ENCODE data around the gene NDUFA7.
"Not testable (repeated sequence)": the region's sequence is repeated elsewhere in the genome, so short reads cannot be mapped to it uniquely, and the experiment has no call there.

The NDUFA7 gene

DNA sequence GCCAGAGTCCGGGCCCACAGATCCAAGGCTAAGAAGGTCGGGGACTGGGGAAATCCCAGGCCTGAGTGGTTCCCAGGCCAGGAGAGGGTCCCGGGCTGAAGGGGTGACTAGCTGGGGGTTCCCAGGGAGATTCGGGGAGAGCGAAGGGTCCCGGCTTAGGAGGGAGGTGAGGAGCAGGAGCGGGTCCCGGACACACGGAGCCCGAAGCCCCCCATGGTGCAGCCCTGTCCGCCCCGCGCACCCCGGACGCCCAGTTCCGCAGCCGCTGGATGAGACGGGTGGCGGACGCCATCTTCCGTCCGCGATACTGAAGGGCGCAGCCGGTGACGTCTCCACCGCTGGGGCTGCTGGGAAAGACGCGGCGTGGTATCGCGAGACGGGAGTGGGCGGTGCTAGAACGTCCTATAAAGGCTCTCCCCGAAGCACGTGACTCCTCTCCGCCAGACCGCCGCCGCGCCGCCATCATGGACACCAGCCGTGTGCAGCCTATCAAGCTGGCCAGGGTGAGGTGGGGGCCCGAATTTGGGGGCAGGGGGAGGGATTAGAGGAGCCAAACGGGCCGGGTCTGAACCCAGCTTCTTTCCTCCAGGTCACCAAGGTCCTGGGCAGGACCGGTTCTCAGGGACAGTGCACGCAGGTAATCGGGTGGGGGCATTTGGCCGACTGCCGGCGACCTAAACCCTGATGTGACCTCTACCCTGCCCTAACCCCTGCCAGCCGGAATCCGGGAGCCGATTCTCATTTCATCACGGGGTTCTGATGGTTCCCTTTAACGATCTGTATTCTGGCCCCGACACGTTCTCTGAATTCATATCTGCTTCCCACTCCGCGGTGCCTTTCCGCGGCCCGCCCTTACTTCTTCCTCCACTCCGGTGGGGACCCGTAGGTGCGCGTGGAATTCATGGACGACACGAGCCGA, at the start of gene NDUFA7, which contains the start of gene RPS28:
TSS of gene NDUFA7 (minus strand) at position 309 of the 919 bp plus-strand sequence. CDS start at position 292, 17 bp downstream.
TSS of gene RPS28 (plus strand) at position 430 of the 919 bp plus-strand sequence. CDS start at position 465, 35 bp downstream.
- DNase-seq: peak; percentile 86

DNA sequence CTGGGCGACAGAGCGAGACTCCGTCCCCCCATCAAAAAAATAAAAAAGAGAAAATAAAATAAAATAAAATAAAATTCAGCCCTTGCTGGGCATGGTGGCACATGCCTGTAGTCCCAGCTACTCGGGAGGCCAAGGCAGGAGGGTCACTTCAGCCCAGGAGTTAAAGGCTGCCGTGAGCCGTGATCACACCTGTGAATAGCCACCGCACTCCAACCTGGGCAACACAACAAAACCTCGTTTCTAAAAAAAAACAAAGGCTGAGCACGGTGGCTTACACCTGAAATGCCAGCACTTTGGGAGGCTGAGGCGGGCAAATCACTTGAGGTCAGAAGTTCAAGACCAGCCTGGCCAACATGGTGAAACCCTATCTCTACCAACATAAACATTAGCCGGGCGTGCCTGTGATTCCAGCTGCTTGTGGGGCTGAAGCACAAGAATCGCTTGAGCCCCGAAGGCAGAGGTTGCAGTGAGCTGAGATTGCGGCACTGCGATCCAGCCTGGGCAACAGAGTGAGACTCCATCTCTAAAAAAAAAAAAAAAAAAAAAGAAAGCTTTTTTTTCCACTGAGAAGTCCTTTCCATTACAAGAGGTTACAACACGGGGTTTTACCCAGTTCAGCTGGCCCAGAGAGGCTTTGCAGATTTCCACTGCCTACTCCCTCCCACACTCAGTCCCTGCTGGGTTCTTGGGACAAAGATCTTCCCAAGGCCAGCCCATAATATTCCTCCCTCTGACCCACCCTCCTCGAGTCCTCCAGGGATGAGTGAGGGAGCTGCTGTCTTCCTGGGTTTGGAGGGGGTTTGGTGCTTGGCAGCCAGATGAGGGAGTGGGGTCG, 49.2 kb upstream of the NDUFA7 start:
- DNase-seq: no peak

DNA sequence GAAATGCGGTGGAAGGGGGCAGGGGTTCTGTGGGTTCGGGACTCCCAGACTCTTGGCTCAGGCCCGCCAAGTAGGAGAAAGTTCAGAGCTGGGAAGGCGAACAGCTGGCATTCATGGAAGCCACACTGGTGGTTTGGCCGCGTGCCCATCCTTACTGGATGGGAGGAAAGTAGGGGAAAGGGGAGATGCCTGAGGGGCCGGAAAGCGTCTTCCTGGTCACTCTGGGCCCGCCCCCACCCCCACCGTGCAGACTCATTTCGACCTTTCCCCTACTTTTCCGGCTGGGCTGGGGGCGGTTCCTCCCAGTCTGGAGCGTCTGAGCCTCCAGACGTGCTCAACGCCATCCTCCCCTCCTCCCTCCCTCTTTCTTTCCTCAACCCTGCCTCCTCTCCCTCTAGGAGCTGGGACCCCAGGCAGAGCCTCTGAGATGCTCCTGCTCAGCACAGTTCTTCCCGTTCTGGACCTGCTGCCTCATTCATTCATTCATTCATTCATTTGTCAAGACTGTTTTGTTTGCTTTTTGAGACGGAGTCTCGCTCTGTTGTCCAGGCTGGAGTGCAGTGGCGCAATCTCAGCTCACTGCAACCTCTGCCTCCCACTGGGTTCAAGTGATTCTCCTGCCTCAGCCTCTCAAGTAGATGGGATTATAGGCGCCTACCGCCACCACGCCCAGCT, 46.3 kb upstream of the NDUFA7 start:
- peak; percentile 85 for DNase-seq

DNA sequence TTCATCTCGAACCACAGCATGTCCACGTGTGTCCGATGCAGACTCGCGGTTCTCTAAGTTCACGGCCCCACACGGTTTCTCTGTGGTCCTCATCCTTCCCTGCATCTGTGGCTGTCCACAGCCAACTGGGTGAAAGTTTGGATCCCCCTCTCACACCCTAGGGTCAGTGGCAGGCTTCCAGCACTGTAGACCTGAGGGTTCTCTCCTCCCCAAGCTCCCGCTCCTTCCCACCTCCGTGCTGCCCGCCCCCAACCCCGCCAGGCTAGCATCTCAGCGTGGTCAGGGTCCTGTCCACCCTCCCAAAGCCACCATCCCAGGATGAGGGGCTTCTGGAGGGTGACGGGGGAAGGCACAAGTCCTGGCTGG, 45.8 kb upstream of the NDUFA7 start:
- no peak for DNase-seq

DNA sequence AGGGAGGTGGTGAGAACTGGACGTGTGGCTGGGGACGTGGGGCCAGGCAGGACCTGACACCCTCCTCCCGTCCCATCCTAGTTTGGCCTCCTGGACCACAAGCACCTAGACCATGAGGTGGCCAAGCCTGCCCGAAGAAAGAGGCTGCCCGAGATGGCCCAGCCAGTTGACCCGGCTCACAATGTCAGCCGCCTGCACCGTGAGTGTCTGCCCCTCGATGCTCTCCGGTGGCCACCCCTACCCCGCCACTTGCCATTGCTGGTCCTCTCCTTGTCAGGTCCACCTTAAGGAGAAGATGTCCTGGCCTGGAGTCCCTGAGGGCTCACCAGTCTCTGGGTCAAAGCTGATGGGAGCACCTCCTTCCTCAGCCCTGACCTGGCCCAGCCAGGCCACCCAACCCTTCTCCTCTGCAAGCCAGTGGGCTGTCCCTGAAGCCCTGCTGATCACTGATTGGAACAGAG, 45.0 kb upstream of the NDUFA7 start:
- no peak for DNase-seq

DNA sequence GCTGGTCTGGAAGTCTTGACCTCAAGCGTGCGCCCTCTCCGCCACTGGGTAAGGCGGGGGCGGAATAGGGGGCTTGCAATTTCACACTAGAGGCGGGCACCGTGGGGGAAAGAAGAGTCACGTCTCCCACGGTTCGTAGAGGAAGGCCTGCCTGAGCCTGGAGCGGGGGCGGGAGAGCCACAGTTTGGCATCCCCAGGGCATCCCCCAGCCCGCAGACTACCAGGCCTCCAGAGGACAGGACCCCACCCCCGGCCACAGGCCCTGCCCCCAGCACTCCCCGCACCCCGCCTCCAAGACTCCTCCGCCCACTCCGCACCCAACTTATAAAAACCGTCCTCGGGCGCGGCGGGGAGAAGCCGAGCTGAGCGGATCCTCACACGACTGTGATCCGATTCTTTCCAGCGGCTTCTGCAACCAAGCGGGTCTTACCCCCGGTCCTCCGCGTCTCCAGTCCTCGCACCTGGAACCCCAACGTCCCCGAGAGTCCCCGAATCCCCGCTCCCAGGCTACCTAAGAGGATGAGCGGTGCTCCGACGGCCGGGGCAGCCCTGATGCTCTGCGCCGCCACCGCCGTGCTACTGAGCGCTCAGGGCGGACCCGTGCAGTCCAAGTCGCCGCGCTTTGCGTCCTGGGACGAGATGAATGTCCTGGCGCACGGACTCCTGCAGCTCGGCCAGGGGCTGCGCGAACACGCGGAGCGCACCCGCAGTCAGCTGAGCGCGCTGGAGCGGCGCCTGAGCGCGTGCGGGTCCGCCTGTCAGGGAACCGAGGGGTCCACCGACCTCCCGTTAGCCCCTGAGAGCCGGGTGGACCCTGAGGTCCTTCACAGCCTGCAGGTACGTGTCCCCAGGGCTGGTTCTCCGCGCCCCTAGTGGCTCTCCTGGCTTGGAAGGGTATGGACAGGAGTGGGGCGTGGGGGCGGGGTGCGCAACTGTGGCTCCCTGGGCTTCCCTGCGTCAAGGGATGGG, 42.9 kb upstream of the NDUFA7 start, which contains the start of gene ANGPTL4:
TSS of gene ANGPTL4 (plus strand) at position 353 of the 969 bp plus-strand sequence. CDS start at position 520, 167 bp downstream.
- no peak for DNase-seq

DNA sequence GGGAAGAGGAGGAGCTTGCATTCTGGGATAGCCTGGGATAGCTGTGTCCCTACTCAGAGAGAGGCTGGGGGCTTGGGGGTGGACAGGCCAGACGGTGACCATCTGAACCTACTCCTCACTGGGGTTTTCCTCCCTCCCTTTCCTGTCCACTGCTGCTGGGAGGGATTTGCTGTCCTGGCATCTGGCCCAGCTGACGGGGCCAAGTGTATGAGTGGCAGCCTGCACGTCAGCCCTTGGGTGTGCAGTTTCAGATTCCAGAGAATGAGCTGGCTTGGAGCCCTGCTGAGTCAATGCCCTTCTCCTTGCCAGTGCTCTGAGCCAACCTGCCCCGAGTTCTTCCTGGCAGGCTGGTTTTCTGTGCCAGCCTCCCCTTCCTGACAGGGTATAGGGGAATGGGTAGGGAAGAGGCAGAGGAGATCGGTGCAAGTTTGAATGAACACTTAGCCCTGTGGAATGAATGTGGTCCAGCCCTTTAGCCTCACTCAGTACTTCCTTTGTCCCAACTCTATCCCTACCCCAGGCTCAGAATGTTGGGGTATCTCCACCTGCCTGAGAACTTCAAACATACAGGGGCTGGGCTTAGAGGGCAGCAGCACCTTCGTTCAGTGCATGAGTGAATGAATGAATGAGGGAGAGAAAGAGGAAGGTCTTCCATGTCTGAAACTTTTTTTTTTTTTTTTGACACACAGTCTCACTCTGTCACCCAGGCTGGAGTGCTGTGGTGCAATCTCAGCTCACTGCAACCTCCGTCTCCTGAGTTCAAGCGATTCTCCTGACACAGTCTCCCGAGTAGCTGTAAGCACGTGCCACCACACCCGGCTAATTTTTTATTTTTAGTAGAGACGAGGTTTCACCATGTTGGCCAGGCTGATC, 41.0 kb upstream of the NDUFA7 start:
- DNase-seq: peak; percentile 99

DNA sequence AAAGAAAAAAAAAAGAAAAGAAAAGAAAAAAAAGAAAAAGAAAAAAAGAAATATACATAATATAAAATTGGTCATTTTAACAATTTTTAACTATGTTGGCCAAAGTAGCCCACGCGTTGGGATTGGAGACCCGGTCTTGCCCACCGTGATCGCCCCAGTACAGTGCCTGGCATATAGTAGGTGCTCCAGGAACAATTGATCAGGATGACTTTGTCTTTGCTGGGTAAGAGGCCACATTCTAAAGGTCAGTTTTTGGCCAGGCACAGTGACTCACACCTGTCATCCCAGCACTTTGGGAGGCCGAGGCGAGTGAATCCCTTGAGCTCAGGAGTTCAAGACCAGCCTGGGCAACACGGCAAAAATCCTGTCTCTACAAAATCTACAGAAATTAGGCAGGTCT, 39.0 kb upstream of the NDUFA7 start:
- no peak for DNase-seq

DNA sequence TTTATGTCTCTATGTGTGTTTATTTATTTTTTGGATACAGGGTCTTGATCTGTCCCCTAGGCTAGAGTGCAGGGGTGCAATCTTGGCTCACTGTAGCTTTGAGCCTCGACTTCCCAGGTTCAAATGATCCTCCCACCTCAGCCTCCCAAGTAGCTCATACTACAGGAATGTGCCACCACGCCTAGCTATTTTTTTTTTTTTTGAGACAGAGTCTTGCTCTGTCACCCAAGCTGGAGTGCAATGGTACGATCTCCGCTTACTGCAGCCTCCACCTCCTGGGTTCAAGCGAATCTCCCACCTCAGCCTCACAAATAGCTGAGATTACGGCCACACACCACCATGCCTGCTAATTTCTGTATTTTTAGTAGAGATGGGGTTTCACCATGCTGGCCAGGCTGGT, 37.8 kb upstream of the NDUFA7 start:
- DNase-seq: no peak

DNA sequence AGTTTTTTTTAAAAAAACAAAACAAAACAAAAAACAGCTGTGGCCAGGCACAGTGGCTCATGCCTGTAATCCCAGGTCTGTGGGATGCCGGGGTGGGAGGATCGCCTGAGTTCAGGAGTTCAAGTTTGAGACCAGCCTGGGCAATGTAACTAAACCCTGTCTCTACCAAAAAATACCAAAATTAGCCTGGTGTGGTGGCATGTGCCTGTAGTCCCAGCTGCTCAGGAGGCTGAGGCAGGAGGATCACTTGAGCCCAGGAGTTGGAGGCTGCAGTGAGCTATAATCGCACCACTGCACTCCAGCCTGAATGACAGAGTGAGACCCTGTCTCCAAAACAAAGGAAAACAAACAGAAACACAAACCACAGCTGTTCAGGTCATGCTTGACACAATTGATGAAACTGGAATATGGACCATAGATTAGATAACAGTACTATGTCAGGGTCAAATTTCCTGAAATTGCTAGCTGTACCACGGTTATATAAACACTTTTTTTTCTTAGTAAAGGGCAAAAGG, 35.9 kb upstream of the NDUFA7 start:
- DNase-seq: no peak

DNA sequence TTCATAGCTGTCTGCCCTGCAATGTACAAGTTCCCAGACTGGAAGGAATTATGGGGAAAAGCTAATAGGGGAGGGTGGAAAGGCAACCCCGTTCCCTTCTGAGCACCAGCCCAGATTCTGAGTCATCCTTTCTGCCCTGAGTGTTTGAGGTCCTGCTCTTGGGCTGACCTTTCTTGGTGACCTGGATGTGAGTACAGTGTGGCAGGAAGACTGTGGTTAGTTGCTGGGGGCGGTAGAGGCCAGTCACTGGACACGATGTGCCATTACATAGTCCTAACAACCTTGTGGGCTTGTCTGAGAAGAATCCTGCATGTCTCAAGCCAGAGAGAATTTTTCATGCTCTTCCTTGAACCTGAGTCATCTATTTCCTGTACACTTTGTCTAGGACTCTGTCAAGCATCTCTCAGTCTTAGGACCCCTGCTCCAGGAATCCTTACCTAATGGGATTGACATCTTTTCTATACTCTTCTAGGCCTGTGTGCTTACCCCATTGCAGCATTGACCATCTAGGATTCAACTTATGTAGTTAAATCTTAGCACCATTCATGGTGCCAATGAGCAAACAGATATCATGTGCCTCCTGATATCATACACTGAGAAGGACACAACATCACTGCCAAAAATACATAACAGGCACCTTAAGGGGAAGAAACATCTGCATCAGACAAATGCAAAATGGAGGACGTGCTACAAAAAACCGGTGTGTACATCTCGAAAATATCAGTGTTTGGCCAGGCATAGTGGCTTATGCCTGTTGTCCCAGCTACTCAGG, 34.6 kb upstream of the NDUFA7 start:
- DNase-seq: peak; percentile 89

DNA sequence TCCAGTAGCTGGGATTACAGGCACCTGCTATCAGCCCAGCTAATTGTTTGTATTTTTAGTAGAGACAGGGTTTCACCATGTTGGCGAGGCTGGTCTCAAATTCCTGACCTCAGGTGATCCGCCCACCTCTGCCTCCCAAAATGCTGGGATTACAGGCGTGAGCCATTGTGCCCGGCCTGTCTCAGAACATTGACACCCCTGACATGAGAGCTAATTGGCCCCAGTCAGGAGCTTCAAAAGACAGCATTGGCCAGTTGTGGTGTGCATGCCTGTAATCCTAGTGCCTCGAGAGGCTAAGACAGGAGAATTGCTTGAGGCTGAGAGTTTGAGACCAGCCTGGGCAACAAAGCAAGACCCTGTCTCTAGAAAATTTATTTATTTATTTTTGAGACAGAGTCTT, 31.7 kb upstream of the NDUFA7 start:
- DNase-seq: not testable (repeated sequence)

DNA sequence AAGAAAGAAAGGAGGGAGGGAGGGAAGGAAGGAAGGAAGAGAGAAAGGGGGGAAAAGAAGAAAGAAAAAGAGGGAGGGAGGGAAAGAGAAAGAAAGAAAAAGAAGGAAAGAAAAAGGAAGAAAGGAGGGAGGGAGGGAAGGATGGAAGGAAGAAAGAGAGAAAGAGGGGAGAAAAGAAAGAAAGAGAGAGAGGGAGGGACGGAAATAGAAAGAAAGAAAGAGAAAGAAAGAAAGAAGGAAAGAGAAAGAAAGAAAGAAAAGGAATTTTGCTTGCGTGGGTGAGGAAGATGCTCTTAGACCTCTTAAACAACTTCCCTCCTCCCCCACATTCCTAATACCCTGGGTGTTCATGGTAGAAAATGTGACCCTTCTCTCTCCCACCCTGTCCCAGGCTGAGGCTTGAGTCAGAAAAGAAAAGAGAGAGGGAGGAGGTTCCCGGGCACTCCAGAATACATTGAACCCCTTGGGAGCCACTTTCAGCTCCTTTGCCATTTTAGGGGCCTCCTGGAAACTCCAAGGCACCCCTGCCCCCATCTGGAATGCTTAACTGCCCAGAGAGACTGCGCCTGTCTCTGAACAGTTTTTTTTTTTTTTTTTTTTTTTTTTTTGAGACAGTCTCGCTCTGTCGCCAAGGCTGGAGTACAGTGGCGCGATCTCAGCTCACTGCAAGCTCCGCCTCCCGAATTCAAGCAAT, 31.1 kb upstream of the NDUFA7 start:
- DNase-seq: peak; percentile 38

DNA sequence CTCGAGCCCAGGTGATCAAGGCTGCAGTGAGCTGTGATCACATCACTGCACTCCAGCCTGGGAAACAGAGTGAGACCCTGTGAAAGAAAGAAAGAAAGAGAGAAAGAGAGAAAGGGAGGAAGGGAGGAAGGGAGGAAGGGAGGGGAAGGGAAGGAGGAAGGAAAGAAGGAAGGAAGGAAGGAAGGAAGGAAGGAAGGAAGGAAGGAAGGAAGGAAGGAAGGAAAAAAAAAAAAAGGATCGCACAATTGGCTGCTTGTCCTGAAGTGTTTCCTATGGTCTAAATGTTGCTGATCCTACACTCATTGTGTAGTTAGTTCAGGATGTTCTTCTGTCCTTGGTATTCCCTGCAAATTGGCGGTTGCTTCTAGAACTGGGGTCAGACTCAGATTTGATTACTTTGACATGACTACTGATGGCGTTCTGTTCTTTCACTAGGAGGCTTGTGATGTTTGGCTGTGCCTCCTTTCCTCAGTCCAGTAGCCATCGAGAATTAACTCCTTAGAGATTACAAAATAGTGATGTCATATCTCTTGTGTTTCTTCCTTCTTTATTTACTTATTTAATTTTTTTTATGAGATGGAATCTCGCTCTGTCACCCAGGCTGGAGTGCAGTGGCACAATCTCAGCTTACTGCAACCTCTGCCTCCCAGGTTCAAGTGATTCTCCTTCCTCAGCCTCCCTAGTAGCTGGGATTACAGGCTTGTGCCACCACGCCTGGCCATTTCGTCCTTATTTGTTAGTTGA, 28.6 kb upstream of the NDUFA7 start:
- not testable (repeated sequence) for DNase-seq

DNA sequence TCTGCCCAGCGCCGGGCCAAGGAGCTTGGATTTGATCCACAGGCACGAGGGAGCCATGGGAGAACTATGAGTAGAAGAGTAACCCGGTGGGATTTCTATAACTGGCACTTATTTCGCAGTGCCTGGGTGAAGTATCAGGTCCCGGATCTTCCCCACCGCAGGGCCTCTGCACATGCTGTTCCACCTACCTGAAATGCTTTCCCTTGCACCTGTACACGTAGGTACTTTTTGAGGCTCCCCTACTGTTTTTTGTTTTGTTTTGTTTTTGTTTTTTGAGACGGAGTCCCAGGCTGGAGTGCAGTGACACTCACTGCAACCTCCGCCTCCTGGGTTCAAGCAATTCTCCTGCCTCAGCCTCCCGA, 22.3 kb upstream of the NDUFA7 start:
- DNase-seq: no peak

DNA sequence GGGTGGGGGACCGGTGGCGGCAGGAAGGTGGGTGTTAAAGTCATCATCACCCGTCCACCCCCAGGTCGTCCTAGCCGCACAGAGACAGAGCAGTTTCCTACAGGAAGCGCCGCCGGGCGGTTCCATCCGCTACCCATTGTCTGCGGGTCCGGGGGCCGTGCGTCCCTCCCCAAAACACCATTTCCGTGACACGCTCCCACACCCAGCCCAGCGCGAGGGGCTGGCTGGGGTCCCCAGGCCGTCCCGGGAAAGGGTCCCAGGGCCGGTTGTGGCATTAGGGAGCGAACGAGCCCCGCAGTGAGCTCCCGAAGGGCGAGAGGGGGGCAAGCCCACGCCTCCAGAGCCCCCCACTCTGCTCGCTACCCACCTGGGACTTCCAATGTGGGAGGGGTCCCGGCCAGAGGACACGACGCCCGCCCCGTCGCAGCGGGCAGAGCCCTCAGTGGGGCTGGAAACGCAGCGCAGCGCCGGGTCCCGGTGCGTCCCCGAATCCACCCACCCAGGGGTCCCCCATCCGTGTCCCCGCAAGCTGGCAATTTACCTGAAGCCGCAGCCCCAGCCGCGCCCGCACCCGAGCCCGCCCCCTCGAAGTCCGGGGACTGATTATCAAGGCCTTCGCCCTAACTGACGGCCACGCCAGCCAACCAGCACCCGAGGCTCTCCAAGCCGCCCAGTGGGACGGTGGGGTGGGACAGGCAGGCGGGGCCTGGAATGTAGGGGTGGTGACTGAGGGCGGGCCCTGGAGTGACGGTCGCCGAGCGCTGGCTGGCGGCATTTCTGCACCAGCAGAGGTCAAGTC, 21.7 kb upstream of the NDUFA7 start, which contains the start of gene KANK3:
TSS of gene KANK3 (minus strand) at position 579 of the 799 bp plus-strand sequence. CDS start 5,434 bp downstream, outside the sequence.
- peak; percentile 90 for DNase-seq

DNA sequence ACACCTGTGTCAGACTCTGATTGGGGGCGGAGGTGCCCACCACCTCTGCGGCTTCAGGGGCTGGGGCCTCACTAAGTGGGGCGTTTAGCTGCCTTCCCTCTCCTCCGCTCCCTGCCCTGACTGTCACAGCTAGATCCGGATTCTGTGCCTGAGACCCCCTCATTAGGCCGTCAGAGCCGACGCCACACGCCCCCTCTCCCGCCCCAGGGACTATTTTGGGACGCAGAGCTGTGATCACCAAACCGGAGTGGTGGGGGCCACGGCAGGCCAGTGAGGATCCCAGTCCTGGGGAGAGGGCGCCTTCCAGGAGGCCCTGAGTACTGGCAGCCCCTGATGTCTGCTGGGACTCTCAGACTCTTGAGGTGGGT, 21.1 kb upstream of the NDUFA7 start:
- no peak for DNase-seq
